Neural progenitor cell (in vitro differentiated cells): Measurements from ENCODE around the gene SHE.

ENCODE experiments used
- EZH2 ChIP-seq: fragments of 200-600 bp; sonication (generic); IDR thresholded peaks from 2 replicates; pipeline ENCODE4 v1.6.1; 2017; ENCODE audit warnings: antibody characterized with exemption, mild to moderate bottlenecking, moderate library complexity
- TF ChIP-seq, protein P1 (sequence below): fragments of 200-600 bp; sonication (generic); IDR thresholded peaks from 2 replicates; pipeline ENCODE4 v1.5.1; 2017; ENCODE audit warnings: antibody characterized with exemption, mild to moderate bottlenecking

DNA sequence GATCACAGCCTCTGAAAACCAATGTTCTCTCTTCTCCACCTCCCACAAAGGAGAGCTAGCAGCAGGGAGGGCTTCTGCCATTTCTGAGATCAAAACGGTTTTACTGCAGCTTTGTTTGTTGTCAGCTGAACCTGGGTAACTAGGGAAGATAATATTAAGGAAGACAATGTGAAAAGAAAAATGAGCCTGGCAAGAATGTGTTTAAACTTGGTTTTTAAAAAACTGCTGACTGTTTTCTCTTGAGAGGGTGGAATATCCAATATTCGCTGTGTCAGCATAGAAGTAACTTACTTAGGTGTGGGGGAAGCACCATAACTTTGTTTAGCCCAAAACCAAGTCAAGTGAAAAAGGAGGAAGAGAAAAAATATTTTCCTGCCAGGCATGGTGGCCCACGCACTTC is 36.0 kb downstream of the SHE start:
- TF ChIP-seq, protein P1, sequence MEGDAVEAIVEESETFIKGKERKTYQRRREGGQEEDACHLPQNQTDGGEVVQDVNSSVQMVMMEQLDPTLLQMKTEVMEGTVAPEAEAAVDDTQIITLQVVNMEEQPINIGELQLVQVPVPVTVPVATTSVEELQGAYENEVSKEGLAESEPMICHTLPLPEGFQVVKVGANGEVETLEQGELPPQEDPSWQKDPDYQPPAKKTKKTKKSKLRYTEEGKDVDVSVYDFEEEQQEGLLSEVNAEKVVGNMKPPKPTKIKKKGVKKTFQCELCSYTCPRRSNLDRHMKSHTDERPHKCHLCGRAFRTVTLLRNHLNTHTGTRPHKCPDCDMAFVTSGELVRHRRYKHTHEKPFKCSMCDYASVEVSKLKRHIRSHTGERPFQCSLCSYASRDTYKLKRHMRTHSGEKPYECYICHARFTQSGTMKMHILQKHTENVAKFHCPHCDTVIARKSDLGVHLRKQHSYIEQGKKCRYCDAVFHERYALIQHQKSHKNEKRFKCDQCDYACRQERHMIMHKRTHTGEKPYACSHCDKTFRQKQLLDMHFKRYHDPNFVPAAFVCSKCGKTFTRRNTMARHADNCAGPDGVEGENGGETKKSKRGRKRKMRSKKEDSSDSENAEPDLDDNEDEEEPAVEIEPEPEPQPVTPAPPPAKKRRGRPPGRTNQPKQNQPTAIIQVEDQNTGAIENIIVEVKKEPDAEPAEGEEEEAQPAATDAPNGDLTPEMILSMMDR = no peak
- no peak for TF ChIP-seq EZH2
